ENCODE results near the gene ATP6V1C2.

Gene ATP6V1C2

DNA sequence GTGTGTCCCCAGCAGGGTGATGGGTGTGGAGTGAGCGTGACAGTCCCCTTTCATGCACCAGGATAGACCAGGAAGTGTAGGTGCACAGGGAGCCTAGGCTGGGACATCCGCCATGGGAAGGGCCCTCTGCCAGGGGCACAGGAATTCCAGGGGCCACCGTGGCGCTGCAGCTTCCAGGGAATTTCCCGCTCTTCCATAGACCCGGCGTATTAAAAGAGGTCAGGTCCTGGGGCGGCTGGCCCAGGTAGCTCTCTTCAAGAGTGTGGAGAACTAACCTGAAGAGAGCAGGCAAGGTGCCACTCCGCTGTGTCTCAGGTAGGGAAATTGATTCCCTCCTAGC is 42.0 kb downstream of the ATP6V1C2 start:
- no peak overlapping the region for H4K91ac ChIP-seq (ENCODE audit: low read length)
- no peaks in the 10 kb centered on the region for H3K9me3 ChIP-seq (ENCODE audit: control insufficient read depth, low read length)
- H3K27me3 ChIP-seq (ENCODE audit: control insufficient read depth in 1 of 2, insufficient read depth in 1 of 2, low read length in 2 of 2), result peaks cover 13 to 42% of the 10 kb centered on the region in 2 experiments
- H3K4me1 ChIP-seq (ENCODE audit: control insufficient read depth, insufficient read depth, low read depth, low read length), result peaks cover 2% of the 10 kb centered on the region
- H3K36me3 ChIP-seq (ENCODE audit: control insufficient read depth in 1 of 2, insufficient read depth in 2 of 2, low read depth in 1 of 2, low read length in 2 of 2), result no peaks in the 10 kb centered on the region
- H2BK120ac ChIP-seq (ENCODE audit: low read depth, low read length), result no peak overlapping the region
- H2BK12ac ChIP-seq (ENCODE audit: low read length in 2 of 2), result no peak overlapping the region
- H3K4me2 ChIP-seq (ENCODE audit: low read length, poor library complexity, severe bottlenecking), result no peak overlapping the region
- H3K79me1 ChIP-seq (replicated peaks; ENCODE audit: low read length, poor library complexity, severe bottlenecking), result no peaks in the 10 kb centered on the region
- H2BK5ac ChIP-seq (ENCODE audit: low read depth, low read length, poor library complexity, severe bottlenecking), result no peak overlapping the region
- H3K4ac ChIP-seq (ENCODE audit: low read depth in 1 of 2, low read length in 2 of 2), result no peak overlapping the region
- H3K27ac ChIP-seq (ENCODE audit: low read length, poor library complexity, severe bottlenecking), result no peak overlapping the region
- no peak overlapping the region for H3K23ac ChIP-seq (ENCODE audit: low read length in 2 of 2)
- H3K9ac ChIP-seq (ENCODE audit: low read length), result no peak overlapping the region
- no peak overlapping the region for H3K14ac ChIP-seq (ENCODE audit: low read length in 2 of 2)
- no peak overlapping the region for H2AFZ ChIP-seq (ENCODE audit: low read depth, low read length)
- H3K18ac ChIP-seq (ENCODE audit: low read depth in 1 of 2, low read length in 2 of 2), result no peak overlapping the region
- no peak overlapping the region for H2AK5ac ChIP-seq (ENCODE audit: low read length, severe bottlenecking)
- no peak overlapping the region for H4K8ac ChIP-seq (ENCODE audit: low read length)
- WGBS, result 88% methylated on average over 9 of the region's 9 CpGs
- no peak overlapping the region for H3K4me3 ChIP-seq (ENCODE audit: insufficient read depth in 1 of 2, low read depth in 1 of 2, low read length in 2 of 2)
- no peak overlapping the region for H2BK15ac ChIP-seq (ENCODE audit: low read depth, poor library complexity, severe bottlenecking)
- no peak for DNase-seq

- Histone ChIP-seq H3K36me3 (ENCODE audit: control insufficient read depth in 1 of 2, insufficient read depth in 2 of 2, low read depth in 1 of 2, low read length in 2 of 2) (no peaks in the 10 kb centered on the region), H3K4me3 (ENCODE audit: insufficient read depth in 1 of 2, low read depth in 1 of 2, low read length in 2 of 2) (no peak overlapping the region), H2BK120ac (ENCODE audit: low read depth, low read length) (no peak overlapping the region), H2BK5ac (ENCODE audit: low read depth, low read length, poor library complexity, severe bottlenecking) (no peak overlapping the region), H3K14ac (ENCODE audit: low read length in 2 of 2) (no peak overlapping the region), H3K4me1 (ENCODE audit: control insufficient read depth, insufficient read depth, low read depth, low read length) (peaks cover 2% of the 10 kb centered on the region), H3K4me2 (ENCODE audit: low read length, poor library complexity, severe bottlenecking) (no peak overlapping the region), H3K4ac (ENCODE audit: low read depth in 1 of 2, low read length in 2 of 2) (no peak overlapping the region), H3K79me1 (replicated peaks; ENCODE audit: low read length, poor library complexity, severe bottlenecking) (no peaks in the 10 kb centered on the region), H2BK15ac (ENCODE audit: low read depth, poor library complexity, severe bottlenecking) (no peak overlapping the region), H3K23ac (ENCODE audit: low read length in 2 of 2) (no peak overlapping the region), H3K9me3 (ENCODE audit: control insufficient read depth, low read length) (no peaks in the 10 kb centered on the region), H3K9ac (ENCODE audit: low read length) (no peak overlapping the region), H2AFZ (ENCODE audit: low read depth, low read length) (no peak overlapping the region), H2AK5ac (ENCODE audit: low read length, severe bottlenecking) (no peak overlapping the region), H3K27ac (ENCODE audit: low read length, poor library complexity, severe bottlenecking) (no peak overlapping the region), H3K18ac (ENCODE audit: low read depth in 1 of 2, low read length in 2 of 2) (no peak overlapping the region), H3K27me3 (ENCODE audit: control insufficient read depth in 1 of 2, insufficient read depth in 1 of 2, low read length in 2 of 2) (peaks cover 14 to 42% of the 10 kb centered on the region in 2 experiments), H4K8ac (ENCODE audit: low read length) (no peak overlapping the region), H2BK12ac (ENCODE audit: low read length in 2 of 2) (no peak overlapping the region), H4K91ac (ENCODE audit: low read length) (no peak overlapping the region)
- no peak for DNase-seq
- WGBS, result 94% methylated on average over 17 of the region's 18 CpGs
Measured at GRCh38 chr2:10764096-10764785, 42.8 kb downstream of the ATP6V1C2 start.

DNA sequence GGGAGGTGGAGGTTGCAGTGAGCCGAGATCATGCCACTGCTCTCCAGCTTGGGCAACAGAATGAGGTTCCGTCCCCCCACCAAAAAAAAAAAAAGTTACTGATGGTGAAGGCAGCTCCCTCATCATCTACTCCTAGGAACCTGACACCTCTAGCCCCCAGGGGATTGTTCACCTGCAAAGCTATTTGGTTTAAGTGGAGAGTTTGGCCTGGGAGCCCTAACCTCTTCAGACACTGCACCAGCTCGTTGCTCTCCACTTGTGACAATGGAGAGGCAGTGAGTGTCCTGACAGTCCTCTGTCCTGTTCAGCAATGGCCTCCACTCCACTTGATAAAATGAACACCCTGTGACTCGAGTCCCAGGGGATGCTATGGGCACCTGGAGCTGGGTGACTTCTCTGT is 43.5 kb downstream of the ATP6V1C2 start:
- no peak overlapping the region for H2BK15ac ChIP-seq (ENCODE audit: low read depth, poor library complexity, severe bottlenecking)
- H3K23ac ChIP-seq (ENCODE audit: low read length in 2 of 2), result no peak overlapping the region
- WGBS, result 73% methylated on average over 4 of the region's 4 CpGs
- H3K18ac ChIP-seq (ENCODE audit: low read depth in 1 of 2, low read length in 2 of 2), result no peak overlapping the region
- H2AK5ac ChIP-seq (ENCODE audit: low read length, severe bottlenecking), result no peak overlapping the region
- no peak for DNase-seq
- H3K9me3 ChIP-seq (ENCODE audit: control insufficient read depth, low read length), result no peaks in the 10 kb centered on the region
- no peak overlapping the region for H2BK5ac ChIP-seq (ENCODE audit: low read depth, low read length, poor library complexity, severe bottlenecking)
- H3K4me3 ChIP-seq (ENCODE audit: insufficient read depth in 1 of 2, low read depth in 1 of 2, low read length in 2 of 2), result no peak overlapping the region
- H3K27me3 ChIP-seq (ENCODE audit: control insufficient read depth in 1 of 2, insufficient read depth in 1 of 2, low read length in 2 of 2), result peaks cover 16 to 42% of the 10 kb centered on the region in 2 experiments
- no peak overlapping the region for H3K27ac ChIP-seq (ENCODE audit: low read length, poor library complexity, severe bottlenecking)
- H3K4ac ChIP-seq (ENCODE audit: low read depth in 1 of 2, low read length in 2 of 2), result no peak overlapping the region
- H2BK120ac ChIP-seq (ENCODE audit: low read depth, low read length), result no peak overlapping the region
- no peak overlapping the region for H2BK12ac ChIP-seq (ENCODE audit: low read length in 2 of 2)
- no peak overlapping the region for H3K9ac ChIP-seq (ENCODE audit: low read length)
- H3K14ac ChIP-seq (ENCODE audit: low read length in 2 of 2), result no peak overlapping the region
- H4K8ac ChIP-seq (ENCODE audit: low read length), result no peak overlapping the region
- H2AFZ ChIP-seq (ENCODE audit: low read depth, low read length), result no peak overlapping the region
- no peaks in the 10 kb centered on the region for H3K36me3 ChIP-seq (ENCODE audit: control insufficient read depth in 1 of 2, insufficient read depth in 2 of 2, low read depth in 1 of 2, low read length in 2 of 2)
- H3K4me1 ChIP-seq (ENCODE audit: control insufficient read depth, insufficient read depth, low read depth, low read length), result peaks cover 2% of the 10 kb centered on the region
- H3K4me2 ChIP-seq (ENCODE audit: low read length, poor library complexity, severe bottlenecking), result no peak overlapping the region
- H3K79me1 ChIP-seq (replicated peaks; ENCODE audit: low read length, poor library complexity, severe bottlenecking), result no peaks in the 10 kb centered on the region
- H4K91ac ChIP-seq (ENCODE audit: low read length), result no peak overlapping the region

GRCh38 chr2:10765461-10765860 is 44.0 kb downstream of the ATP6V1C2 start:
- H3K27ac ChIP-seq (ENCODE audit: low read length, poor library complexity, severe bottlenecking), result no peak overlapping the region
- no peaks in the 10 kb centered on the region for H3K9me3 ChIP-seq (ENCODE audit: control insufficient read depth, low read length)
- H2BK15ac ChIP-seq (ENCODE audit: low read depth, poor library complexity, severe bottlenecking), result no peak overlapping the region
- no peaks in the 10 kb centered on the region for H3K36me3 ChIP-seq (ENCODE audit: control insufficient read depth in 1 of 2, insufficient read depth in 2 of 2, low read depth in 1 of 2, low read length in 2 of 2)
- no peak overlapping the region for H3K23ac ChIP-seq (ENCODE audit: low read length in 2 of 2)
- H2BK5ac ChIP-seq (ENCODE audit: low read depth, low read length, poor library complexity, severe bottlenecking), result no peak overlapping the region
- H3K79me1 ChIP-seq (replicated peaks; ENCODE audit: low read length, poor library complexity, severe bottlenecking), result no peaks in the 10 kb centered on the region
- no peak overlapping the region for H3K4me2 ChIP-seq (ENCODE audit: low read length, poor library complexity, severe bottlenecking)
- H4K8ac ChIP-seq (ENCODE audit: low read length), result no peak overlapping the region
- H3K14ac ChIP-seq (ENCODE audit: low read length in 2 of 2), result no peak overlapping the region
- peaks cover 2% of the 10 kb centered on the region for H3K4me1 ChIP-seq (ENCODE audit: control insufficient read depth, insufficient read depth, low read depth, low read length)
- DNase-seq, result no peak
- H3K4me3 ChIP-seq (ENCODE audit: insufficient read depth in 1 of 2, low read depth in 1 of 2, low read length in 2 of 2), result no peak overlapping the region
- H2AK5ac ChIP-seq (ENCODE audit: low read length, severe bottlenecking), result no peak overlapping the region
- no peak overlapping the region for H4K91ac ChIP-seq (ENCODE audit: low read length)
- H3K18ac ChIP-seq (ENCODE audit: low read depth in 1 of 2, low read length in 2 of 2), result no peak overlapping the region
- no peak overlapping the region for H3K4ac ChIP-seq (ENCODE audit: low read depth in 1 of 2, low read length in 2 of 2)
- no peak overlapping the region for H2AFZ ChIP-seq (ENCODE audit: low read depth, low read length)
- no peak overlapping the region for H2BK120ac ChIP-seq (ENCODE audit: low read depth, low read length)
- H2BK12ac ChIP-seq (ENCODE audit: low read length in 2 of 2), result no peak overlapping the region
- WGBS, result 69% methylated on average over 5 of the region's 5 CpGs
- H3K9ac ChIP-seq (ENCODE audit: low read length), result no peak overlapping the region
- H3K27me3 ChIP-seq (ENCODE audit: control insufficient read depth in 1 of 2, insufficient read depth in 1 of 2, low read length in 2 of 2), result peaks cover 18 to 42% of the 10 kb centered on the region in 2 experiments
